GM12878 (cell line): Measurements from ENCODE around the gene METTL8. TPM values are rescaled to one million over a fixed set of nuclear protein-coding genes. Genes with fewer than 3 reads are reported as not detected.

Experiments used
- ATAC-seq: fragments of 200-7000 bp; cut with Tn5 transposase; 3 replicates; pipeline ENCODE4 v1.9.1; 2020; ENCODE audit warnings: mild to moderate bottlenecking, moderate library complexity
- BruUV-seq: library from RNA; stranded (reverse); fragments of 400-500 nt; replicated peaks from 2 replicates; lab custom pipeline; 2021; lab: Mats Ljungman, UMichigan
- CTCF ChIA-PET: fragments of 300-600 bp; sonication (Branson Sonifier 250); formaldehyde crosslinking; extraction: SDS; loops from one replicate; lab custom pipeline; 2021; ENCODE audit warnings: inconsistent platforms; lab: Yijun Ruan, JAX
- POLR2A ChIA-PET: fragments of 350-600 bp; formaldehyde crosslinking; extraction: SDS; loops from one replicate; lab custom pipeline; 2021; ENCODE audit warnings: inconsistent platforms; lab: Charles Lee
- RAD21 ChIA-PET: fragments of 300-600 bp; sonication (Branson Sonifier 250); formaldehyde crosslinking; loops from one replicate; lab custom pipeline; 2023; ENCODE audit warnings: antibody characterized with exemption; ENCODE audit not compliant: unreplicated experiment; lab: Charles Lee
- SMC1A ChIA-PET: fragments of 300-600 bp; sonication (Branson Sonifier 250); formaldehyde crosslinking; loops from one replicate; lab custom pipeline; 2023; ENCODE audit not compliant: unreplicated experiment, uncharacterized antibody; lab: Charles Lee
- DNase-seq: peaks from one replicate; pipeline ENCODE4 v3.0.0-alpha.2; 2011; ENCODE audit warnings: low read depth, low spot score
- FAIRE-seq: peaks from 3 replicates; lab custom pipeline; 2011; peaks lifted over from hg19 to GRCh38; lab: Jason Lieb, UNC
- H2AFZ ChIP-seq: 2 replicates; pipeline ENCODE4 v1.6.0; 2011; ENCODE audit warnings: low read depth, low read length, control low read depth; ENCODE audit not compliant: control insufficient read depth
- H3K27ac ChIP-seq: 2 replicates; pipeline ENCODE4 v1.5.1; 2011; ENCODE audit warnings: control low read depth; ENCODE audit not compliant: control insufficient read depth, insufficient read depth
- H3K27me3 ChIP-seq, 2 experiments: replicated peaks in 1 of 2; 2 replicates each; pipeline versions ENCODE4 v1.6.0 to v1.6.1; 2011; ENCODE audit warnings: low read length in 1 of 2; ENCODE audit not compliant: control insufficient read depth in 2 of 2, insufficient read depth in 2 of 2
- H3K36me3 ChIP-seq, 2 experiments: 2 replicates each; pipeline ENCODE4 v1.5.1; 2011; ENCODE audit warnings: low read length in 1 of 2; ENCODE audit not compliant: control insufficient read depth in 2 of 2, insufficient read depth in 2 of 2
- H3K4me1 ChIP-seq: 2 replicates; pipeline ENCODE4 v1.6.1; 2011; ENCODE audit warnings: mild to moderate bottlenecking, low read length, moderate library complexity, mixed read lengths; ENCODE audit not compliant: control insufficient read depth, insufficient read depth
- H3K4me2 ChIP-seq: 2 replicates; pipeline ENCODE4 v1.6.0; 2011; ENCODE audit warnings: control low read depth; ENCODE audit not compliant: control insufficient read depth, insufficient read depth
- H3K4me3 ChIP-seq: fragments of 200-600 bp; sonication (generic); 2 replicates; pipeline ENCODE4 v1.5.1; 2016
- H3K79me2 ChIP-seq: 2 replicates; pipeline ENCODE4 v1.6.0; 2011; ENCODE audit warnings: low read length; ENCODE audit not compliant: control insufficient read depth, insufficient read depth
- H3K9ac ChIP-seq: 2 replicates; pipeline ENCODE4 v1.8.0; 2011; ENCODE audit warnings: low read length, control low read depth, mixed read lengths; ENCODE audit not compliant: control insufficient read depth, insufficient read depth
- H3K9me3 ChIP-seq: replicated peaks from 3 replicates; pipeline ENCODE4 v1.5.1; 2011; ENCODE audit warnings: mild to moderate bottlenecking, low read length; ENCODE audit not compliant: control insufficient read depth, insufficient read depth
- H4K20me1 ChIP-seq: 2 replicates; pipeline ENCODE4 v1.6.0; 2011; ENCODE audit not compliant: control insufficient read depth, insufficient read depth
- NR2C1 ChIP-seq: fragments of 450-650 bp; IDR thresholded peaks from 2 replicates; pipeline ENCODE4 v1.6.1; 2017; ENCODE audit warnings: antibody characterized with exemption, mild to moderate bottlenecking, moderate library complexity
- NRF1 ChIP-seq: conservative IDR thresholded peaks from 2 replicates; pipeline ENCODE4 v1.6.1; 2011; ENCODE audit warnings: mild to moderate bottlenecking, low read depth, low read length, improper control_type of control experiment
- POLR2A ChIP-seq: IDR thresholded peaks from 2 replicates; pipeline ENCODE4 v1.6.1; 2011; ENCODE audit warnings: low read depth, mild to moderate bottlenecking, low read length
- POU2F2 ChIP-seq: IDR thresholded peaks from 3 replicates; pipeline ENCODE4 v1.6.1; 2011; ENCODE audit warnings: low read depth, mild to moderate bottlenecking, low read length, borderline replicate concordance
- RAD21 ChIP-seq: IDR thresholded peaks from 2 replicates; pipeline ENCODE4 v1.6.1; 2011; ENCODE audit warnings: mild to moderate bottlenecking, low read depth, low read length, moderate library complexity; ENCODE audit not compliant: insufficient read depth
- RB1 ChIP-seq: fragments of 450-650 bp; formaldehyde crosslinking; IDR thresholded peaks from 2 replicates; pipeline ENCODE4 v1.6.1; 2017; ENCODE audit warnings: mild to moderate bottlenecking, borderline replicate concordance
- SUZ12 ChIP-seq: fragments of 200-600 bp; sonication (generic); IDR thresholded peaks from one replicate; pipeline ENCODE4 v1.6.1; 2018; ENCODE audit warnings: antibody characterized with exemption, mild to moderate bottlenecking; ENCODE audit not compliant: unreplicated experiment
- TAF1 ChIP-seq: IDR thresholded peaks from 2 replicates; pipeline ENCODE4 v1.6.1; 2011; ENCODE audit warnings: mild to moderate bottlenecking, low read depth, low read length, borderline replicate concordance
- WRNIP1 ChIP-seq: IDR thresholded peaks from 2 replicates; pipeline ENCODE4 v1.6.1; 2011; ENCODE audit warnings: low read depth, low read length, improper control_type of control experiment, borderline replicate concordance
- YBX1 ChIP-seq: fragments of 450-650 bp; IDR thresholded peaks from 2 replicates; pipeline ENCODE4 v1.6.1; 2016; ENCODE audit warnings: antibody characterized with exemption
- ZNF217 ChIP-seq: fragments of 450-650 bp; IDR thresholded peaks from 2 replicates; pipeline ENCODE4 v1.6.1; 2017; ENCODE audit warnings: antibody characterized with exemption, mild to moderate bottlenecking
- ZZZ3 ChIP-seq: IDR thresholded peaks from 2 replicates; pipeline ENCODE4 v1.6.1; 2011; ENCODE audit warnings: low read depth; ENCODE audit not compliant: control insufficient read depth, insufficient read length
- WGBS: methylation state at CpG from one replicate; pipeline ENCODE4 v1.1.6; 2016; ENCODE audit warnings: low lambda C conversion rate; ENCODE audit not compliant: insufficient replicate concordance, insufficient coverage; ENCODE audit errors: missing lambda C conversion rate; 5-methylcytosine and 5-hydroxymethylcytosine counted together
- in situ Hi-C: fragments of 300-500 bp; cut with MboI; formaldehyde crosslinking; loops from 9 replicates; pipeline ENCODE4 v1.14.3; 2018; ENCODE audit warnings: mixed read lengths
- intact Hi-C: fragments of 100-400 bp; cut with micrococcal nuclease; formaldehyde crosslinking; loops from one replicate; pipeline ENCODE4 v1.14.2; 2022; ENCODE audit not compliant: unreplicated experiment
- polyA plus RNA-seq, 11 experiments: library from polyadenylated mRNA; depleted of rRNA in 4 of 11; unstranded in 6 of 11; stranded (reverse) in 5 of 11; fragments of >200 nt; fragmentation: Nextera tagmentation in 4 of 11; fragmentation: Illumina TruSeq in 1 of 11; extraction: Ambion mirVana in 4 of 11; extraction: Trizol in 1 of 11; gene quantifications; 1 replicate in 1 of 11; 2 replicates in 10 of 11; pipeline versions ENCODE4 v1.2.1 to v1.2.3, GENCODE V29; 2011 to 2016; ENCODE audit warnings: inconsistent platforms in 2 of 11, missing spikeins in 2 of 11, low read depth in 1 of 11
- total RNA-seq, 4 experiments: library from RNA; depleted of rRNA in 3 of 4; stranded (reverse); fragments of >200 nt in 3 of 4; fragmentation: Illumina TruSeq in 1 of 4; extraction: Trizol in 1 of 4; gene quantifications; 2 replicates each; pipeline versions ENCODE4 v1.2.1 to v1.2.3, GENCODE V29; 2013 to 2021
- TF ChIP-seq, protein P1 (sequence below): fragments of 450-650 bp; formaldehyde crosslinking; IDR thresholded peaks from 2 replicates; pipeline ENCODE4 v1.4.0; 2020; ENCODE audit warnings: mild to moderate bottlenecking, moderate library complexity
- TF ChIP-seq, protein P2 (sequence below): fragments of 450-650 bp; IDR thresholded peaks from 2 replicates; pipeline ENCODE4 v1.6.1; 2017; ENCODE audit warnings: mild to moderate bottlenecking
- TF ChIP-seq, protein P3 (sequence below): fragments of 450-650 bp; IDR thresholded peaks from 2 replicates; pipeline ENCODE4 v1.6.1; 2017; ENCODE audit warnings: mild to moderate bottlenecking, low read depth, inconsistent platforms; ENCODE audit not compliant: poor library complexity, severe bottlenecking

The METTL8 gene
- total and polyA plus RNA-seq, 10 of the 15 experiments (the other 5 are each of a cell fraction or from before 2014, with no cell fraction given), result 30.8 to 96.3 (median 51.5) TPM

DNA sequence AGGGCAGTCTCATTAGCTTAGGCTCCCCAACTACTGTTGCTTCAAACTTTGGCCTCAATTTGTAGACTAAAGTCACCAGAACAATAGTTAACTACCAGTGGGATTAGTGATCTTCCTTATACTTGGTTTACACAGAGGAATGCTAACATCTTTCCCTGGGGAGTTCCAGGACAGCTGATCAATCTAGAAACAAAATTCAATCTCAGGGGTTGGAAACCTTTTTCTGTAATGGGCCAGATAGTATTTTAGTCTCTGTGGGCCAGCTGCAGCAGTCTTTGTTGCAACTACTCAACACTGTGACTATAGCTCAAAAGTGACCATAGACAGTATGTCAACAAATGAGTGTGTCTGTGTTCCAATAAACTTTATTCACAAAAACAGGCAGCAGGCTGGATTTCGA is 85.7 kb downstream of the METTL8 start:
- Histone ChIP-seq H4K20me1 (no peaks in the 10 kb centered on the region), H2AFZ (no peak overlapping the region), H3K4me3 (no peak overlapping the region), H3K27me3 (no peaks in the 10 kb centered on the region), H3K4me2 (0 out of 2 replicates have a peak overlapping the region, but pooled peaks have one; percentile 58), H3K79me2 (no peaks in the 10 kb centered on the region; the same call in none of the 2 replicates), H3K9ac (no peak overlapping the region), H3K9me3 (no peaks in the 10 kb centered on the region; the same call in 1 of the 3 replicates), H3K27ac (peak overlapping the region; percentile 81), H3K4me1 (peaks cover 27% of the 10 kb centered on the region), H3K36me3 (no peaks in the 10 kb centered on the region)
- intact Hi-C loops, result loop anchor here (5.0 kb wide), 2 partner anchors 69 to 84 kb away; partner anchors contain the start of genes DCAF17 and METTL8
- ChIA-PET SMC1A (interaction anchor here (0.5 to 5.1 kb wide), 28 partner anchors 8 to 1781 kb away, joined by 3 to 53 read pairs (median 6); partner anchors contain the start of genes DCAF17 and METTL8), CTCF (interaction anchor here (0.6 to 4.8 kb wide), 22 partner anchors 9 to 375 kb away, joined by 3 to 34 read pairs (median 4); no protein-coding TSS in a partner anchor), POLR2A (interaction anchor here (0.8 to 3.1 kb wide), 13 partner anchors 9 to 68 kb away, joined by 3 to 8 read pairs (median 4); no protein-coding TSS in a partner anchor), RAD21 (interaction anchor here (0.7 to 5.5 kb wide), 22 partner anchors 9 to 188 kb away, joined by 3 to 54 read pairs (median 6); partner anchors contain the start of genes DCAF17, METTL8 and TLK1)
- DNase-seq (no peak), FAIRE-seq (no peak), ATAC-seq (peak; percentile 22; the same call in 2 of the 3 replicates)
- BruUV-seq, result no TSS peak
- 50% methylated on average over 1 of the region's 1 CpG for WGBS
- in situ Hi-C loops, result no loop called here
- TF ChIP-seq, protein P1, sequence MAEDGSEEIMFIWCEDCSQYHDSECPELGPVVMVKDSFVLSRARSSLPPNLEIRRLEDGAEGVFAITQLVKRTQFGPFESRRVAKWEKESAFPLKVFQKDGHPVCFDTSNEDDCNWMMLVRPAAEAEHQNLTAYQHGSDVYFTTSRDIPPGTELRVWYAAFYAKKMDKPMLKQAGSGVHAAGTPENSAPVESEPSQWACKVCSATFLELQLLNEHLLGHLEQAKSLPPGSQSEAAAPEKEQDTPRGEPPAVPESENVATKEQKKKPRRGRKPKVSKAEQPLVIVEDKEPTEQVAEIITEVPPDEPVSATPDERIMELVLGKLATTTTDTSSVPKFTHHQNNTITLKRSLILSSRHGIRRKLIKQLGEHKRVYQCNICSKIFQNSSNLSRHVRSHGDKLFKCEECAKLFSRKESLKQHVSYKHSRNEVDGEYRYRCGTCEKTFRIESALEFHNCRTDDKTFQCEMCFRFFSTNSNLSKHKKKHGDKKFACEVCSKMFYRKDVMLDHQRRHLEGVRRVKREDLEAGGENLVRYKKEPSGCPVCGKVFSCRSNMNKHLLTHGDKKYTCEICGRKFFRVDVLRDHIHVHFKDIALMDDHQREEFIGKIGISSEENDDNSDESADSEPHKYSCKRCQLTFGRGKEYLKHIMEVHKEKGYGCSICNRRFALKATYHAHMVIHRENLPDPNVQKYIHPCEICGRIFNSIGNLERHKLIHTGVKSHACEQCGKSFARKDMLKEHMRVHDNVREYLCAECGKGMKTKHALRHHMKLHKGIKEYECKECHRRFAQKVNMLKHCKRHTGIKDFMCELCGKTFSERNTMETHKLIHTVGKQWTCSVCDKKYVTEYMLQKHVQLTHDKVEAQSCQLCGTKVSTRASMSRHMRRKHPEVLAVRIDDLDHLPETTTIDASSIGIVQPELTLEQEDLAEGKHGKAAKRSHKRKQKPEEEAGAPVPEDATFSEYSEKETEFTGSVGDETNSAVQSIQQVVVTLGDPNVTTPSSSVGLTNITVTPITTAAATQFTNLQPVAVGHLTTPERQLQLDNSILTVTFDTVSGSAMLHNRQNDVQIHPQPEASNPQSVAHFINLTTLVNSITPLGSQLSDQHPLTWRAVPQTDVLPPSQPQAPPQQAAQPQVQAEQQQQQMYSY, result no peak
- TF ChIP-seq RB1, result no peak
- TF ChIP-seq, protein P2, sequence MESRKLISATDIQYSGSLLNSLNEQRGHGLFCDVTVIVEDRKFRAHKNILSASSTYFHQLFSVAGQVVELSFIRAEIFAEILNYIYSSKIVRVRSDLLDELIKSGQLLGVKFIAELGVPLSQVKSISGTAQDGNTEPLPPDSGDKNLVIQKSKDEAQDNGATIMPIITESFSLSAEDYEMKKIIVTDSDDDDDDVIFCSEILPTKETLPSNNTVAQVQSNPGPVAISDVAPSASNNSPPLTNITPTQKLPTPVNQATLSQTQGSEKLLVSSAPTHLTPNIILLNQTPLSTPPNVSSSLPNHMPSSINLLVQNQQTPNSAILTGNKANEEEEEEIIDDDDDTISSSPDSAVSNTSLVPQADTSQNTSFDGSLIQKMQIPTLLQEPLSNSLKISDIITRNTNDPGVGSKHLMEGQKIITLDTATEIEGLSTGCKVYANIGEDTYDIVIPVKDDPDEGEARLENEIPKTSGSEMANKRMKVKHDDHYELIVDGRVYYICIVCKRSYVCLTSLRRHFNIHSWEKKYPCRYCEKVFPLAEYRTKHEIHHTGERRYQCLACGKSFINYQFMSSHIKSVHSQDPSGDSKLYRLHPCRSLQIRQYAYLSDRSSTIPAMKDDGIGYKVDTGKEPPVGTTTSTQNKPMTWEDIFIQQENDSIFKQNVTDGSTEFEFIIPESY, result no peak
- TF ChIP-seq POLR2A, result no peak
- no peak for TF ChIP-seq YBX1
- TF ChIP-seq, protein P3, sequence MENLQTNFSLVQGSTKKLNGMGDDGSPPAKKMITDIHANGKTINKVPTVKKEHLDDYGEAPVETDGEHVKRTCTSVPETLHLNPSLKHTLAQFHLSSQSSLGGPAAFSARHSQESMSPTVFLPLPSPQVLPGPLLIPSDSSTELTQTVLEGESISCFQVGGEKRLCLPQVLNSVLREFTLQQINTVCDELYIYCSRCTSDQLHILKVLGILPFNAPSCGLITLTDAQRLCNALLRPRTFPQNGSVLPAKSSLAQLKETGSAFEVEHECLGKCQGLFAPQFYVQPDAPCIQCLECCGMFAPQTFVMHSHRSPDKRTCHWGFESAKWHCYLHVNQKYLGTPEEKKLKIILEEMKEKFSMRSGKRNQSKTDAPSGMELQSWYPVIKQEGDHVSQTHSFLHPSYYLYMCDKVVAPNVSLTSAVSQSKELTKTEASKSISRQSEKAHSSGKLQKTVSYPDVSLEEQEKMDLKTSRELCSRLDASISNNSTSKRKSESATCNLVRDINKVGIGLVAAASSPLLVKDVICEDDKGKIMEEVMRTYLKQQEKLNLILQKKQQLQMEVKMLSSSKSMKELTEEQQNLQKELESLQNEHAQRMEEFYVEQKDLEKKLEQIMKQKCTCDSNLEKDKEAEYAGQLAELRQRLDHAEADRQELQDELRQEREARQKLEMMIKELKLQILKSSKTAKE, result no peak
- TF ChIP-seq WRNIP1, result no peak
- TF ChIP-seq NR2C1, result no peak
- TF ChIP-seq TAF1, result no peak
- TF ChIP-seq ZNF217, result no peak
- TF ChIP-seq POU2F2, result no peak
- TF ChIP-seq ZZZ3, result no peak
- no peak for TF ChIP-seq RAD21
- no peak for TF ChIP-seq NRF1
- TF ChIP-seq SUZ12, result no peak
